NCI-H1417 (cell line): ENCODE results near the gene CEP126.
A peak's percentile ranks its signal among the peaks of the same experiment; 100 is the strongest.
"Not testable (repeated sequence)": the region's sequence is repeated elsewhere in the genome, so short reads cannot be mapped to it uniquely, and the experiment has no call there.

Experiments
- DNase-seq, 3 experiments: peaks; one replicate each; lab custom pipeline; 2025; lab: John Stamatoyannopoulos, UW

The CEP126 gene

GRCh38 chr11:101931692-101932091, 16.9 kb downstream of the CEP126 start:
- peak; percentile 56 to 92 (median 58) for DNase-seq

DNA sequence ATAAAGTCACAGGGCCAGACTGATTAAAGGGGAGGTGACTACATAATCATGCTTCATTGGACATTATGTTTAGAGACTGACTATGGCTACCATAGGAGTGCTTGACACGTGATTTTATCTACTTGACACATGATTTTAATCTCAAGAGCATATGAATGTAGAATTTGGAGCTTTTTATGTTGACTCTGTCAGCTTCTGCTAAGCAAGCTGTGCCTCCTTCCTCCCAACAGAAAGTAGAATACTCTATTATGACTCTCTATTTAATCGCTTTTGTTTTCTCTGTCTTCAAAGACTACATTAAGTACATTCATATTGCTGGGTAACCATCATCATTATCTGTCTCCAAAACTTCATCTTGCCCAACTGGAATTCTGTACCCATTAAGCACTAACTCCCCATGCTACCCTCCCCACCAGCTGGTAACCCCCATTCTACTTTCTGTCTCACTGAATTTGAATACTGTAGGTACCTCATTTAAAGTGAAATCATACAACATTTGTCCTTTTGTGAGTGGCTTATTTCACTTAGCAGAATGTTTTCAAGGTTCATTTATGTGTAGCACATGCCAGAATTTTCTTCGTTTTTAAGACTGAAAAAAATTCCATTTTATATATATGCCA, 26.2 kb downstream of the CEP126 start:
- no peak for DNase-seq

DNA sequence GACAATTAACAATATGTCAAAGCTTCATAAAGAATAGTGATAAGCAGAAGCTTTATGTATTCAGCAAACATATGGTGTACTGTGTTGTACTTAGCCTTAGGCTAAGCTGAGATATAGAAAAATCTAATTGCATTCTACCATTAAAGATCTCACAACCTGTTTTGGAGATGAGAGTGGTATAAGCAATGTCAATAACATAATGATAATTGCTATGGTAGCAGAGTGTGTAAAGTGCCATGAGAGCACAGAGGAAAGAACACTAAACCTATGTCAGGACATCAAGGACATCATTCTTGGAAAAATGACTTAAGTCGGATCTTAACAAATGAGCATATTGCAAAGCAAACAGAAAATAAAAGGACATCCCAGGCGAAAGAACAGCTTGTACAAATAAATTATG, 30.1 kb downstream of the CEP126 start:
- peak; percentile 10 to 78 (median 71) for DNase-seq

DNA sequence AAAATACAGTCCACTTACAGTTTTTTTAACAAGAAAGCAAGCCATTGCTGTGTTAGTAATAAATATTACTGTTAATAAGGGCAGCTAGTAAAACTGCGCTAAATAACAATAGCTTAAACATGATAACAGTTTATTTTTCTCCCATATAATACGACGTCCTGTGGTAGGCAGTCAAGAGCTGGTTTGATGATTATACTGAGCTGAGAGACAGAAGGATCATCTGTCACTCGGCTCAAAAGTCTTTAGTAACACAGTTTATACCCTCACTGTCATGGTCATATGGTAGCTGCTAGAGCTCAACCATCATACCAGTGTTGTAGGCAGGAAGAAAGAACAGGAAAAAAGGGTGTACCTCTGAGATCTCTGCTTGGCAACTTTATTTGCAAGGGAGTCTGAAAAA, 30.6 kb downstream of the CEP126 start:
- DNase-seq = peak in 2 of 3 experiments; percentile 60 to 61

DNA sequence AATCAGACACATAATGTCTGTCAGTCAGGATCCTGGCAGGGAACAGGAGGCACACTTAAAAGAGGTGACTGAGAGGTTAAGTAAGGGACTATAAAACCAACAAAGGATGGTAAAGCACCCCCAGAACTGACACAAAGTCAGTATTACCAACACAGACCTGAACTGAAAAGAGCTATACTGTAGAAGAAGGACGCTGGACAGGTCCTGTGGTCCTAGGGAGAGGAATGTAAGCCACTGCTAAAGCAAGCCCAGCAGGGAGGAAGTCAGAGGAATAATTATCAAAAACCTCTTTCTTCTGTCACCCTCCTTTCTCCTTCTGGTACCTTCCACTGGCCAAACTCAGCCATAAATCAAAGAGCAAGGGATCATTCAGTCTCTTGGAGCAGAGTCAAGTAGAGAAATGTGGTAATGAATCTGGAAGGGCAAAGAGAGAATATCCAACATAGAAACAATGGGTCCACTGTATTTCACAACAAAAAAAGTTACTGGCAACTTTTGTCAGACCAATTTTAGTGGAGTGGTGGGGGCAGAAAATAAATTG, 34.9 kb downstream of the CEP126 start:
- DNase-seq = no peak

DNA sequence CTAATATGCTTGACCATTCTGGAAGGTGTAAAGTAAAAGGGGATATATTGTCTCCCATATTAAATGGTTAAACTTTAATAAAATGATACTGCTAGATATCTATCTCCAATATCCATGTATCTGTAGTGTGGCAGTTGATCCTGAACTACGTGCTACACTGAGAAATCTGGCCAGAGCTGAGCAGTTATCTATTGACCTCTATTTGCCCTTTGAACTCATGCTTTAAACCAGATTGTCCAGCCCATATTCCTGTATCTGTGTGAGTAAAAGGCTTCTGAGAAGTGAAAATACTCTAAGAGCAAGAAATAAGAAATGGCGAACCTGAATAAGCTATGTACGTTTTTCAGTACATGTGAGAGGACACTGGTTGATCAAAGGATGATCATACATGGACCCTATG, 40.5 kb downstream of the CEP126 start:
- no peak for DNase-seq

GRCh38 chr11:101955701-101956100, 40.9 kb downstream of the CEP126 start:
- no peak for DNase-seq

- DNase-seq = no peak
These were observed 45.4 kb downstream of the CEP126 start for GRCh38 chr11:101960231-101960630.

DNA sequence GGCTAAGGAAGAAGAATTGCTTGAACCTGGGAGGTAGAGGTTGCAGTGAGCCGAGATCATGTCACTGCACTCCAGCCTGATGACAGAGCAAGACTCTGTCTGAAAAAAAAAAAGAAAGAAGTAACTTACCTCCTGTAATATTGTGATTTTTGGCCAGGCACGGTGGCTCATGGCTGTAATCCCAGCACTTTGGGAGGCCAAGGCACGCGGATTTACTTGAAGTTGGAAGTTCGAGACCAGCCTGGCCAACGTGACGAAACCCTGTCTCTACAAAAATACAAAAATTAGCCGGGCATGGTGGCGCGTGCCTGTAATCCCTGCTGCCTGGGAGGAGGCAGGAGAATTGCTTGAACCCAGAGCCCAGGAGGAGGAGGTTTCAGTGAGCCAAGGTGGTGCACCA, 49.4 kb downstream of the CEP126 start:
- DNase-seq = not testable (repeated sequence)

DNA sequence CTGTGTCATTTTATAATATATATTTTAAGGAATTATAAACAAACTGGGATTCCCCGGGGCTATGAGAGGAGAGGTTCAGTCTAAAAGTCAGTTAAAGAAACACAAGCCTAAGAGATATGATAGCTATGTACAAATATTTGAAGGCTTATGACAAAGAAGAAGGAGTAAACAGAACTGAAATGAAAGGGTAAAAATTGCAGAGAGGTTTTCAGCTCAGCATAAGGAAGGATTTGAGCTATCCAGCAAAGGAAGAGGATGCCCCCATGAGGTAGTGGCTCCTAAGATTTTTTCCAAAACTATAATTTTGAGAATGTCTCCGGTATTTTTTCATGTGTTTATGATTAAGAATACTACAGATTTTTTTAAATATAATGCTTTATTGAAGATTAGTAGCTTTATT, 59.4 kb downstream of the CEP126 start:
- DNase-seq = peak in 1 of 3 experiments; percentile 50

DNA sequence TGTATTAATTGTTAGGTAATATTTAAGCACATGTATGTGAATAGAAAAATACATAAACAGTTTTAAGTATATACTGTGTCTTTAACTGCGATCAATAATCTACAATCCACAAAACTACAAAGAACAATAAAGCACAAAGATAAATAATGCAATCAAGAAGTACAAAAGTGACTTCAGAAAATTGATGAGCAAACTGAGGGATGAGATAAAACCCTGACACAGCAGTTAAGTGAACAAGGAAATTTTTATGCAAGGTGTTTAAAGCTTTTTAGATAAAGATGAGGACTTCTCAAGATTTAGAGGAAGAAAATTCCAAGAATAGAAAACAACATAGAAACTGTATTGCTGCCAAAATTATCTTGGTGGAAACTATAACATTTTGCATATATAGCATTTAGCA, 60.0 kb downstream of the CEP126 start:
- no peak for DNase-seq

DNA sequence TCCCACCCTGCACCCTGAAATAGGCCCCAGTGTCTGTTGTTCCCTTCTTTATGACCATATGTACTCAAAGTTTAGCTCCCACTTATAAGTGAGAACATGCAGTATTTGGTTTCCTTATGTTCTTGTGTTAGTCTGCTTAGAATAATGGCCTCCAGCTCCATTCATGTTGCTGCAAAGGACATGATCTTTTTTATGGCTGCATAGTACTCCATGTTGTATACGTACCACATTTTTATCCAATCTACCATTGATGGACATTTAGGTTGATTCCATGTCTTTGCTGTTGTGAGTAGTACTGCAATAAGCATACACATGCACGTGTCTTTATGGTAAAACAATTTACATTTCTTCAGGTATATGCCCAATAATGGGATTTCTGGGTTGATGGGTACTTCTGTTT, 60.9 kb downstream of the CEP126 start:
- DNase-seq = no peak

- DNase-seq = no peak
These were observed 72.6 kb downstream of the CEP126 start for GRCh38 chr11:101987370-101987769.

- DNase-seq = no peak
These were observed 78.4 kb downstream of the CEP126 start for GRCh38 chr11:101993172-101993571.

DNA sequence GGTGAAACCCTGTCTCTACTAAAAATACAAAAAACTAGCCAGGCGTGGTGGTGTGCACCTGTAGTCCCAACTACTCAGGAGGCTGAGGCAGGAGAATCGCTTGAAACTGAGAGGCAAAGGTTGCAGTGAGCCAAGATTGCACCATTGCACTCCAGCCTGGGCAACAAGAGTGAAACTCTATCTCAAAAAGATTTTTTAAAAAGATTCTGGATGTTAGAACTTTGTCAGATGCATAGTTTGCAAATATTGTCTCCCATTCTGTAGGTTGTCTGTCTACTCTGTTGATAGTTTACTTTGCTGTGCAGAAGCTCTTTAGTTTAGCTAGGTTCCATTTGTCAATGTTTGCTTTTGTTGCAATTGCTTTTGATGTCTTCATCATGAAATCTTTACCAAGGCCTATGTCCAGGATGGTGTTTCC, 79.3 kb downstream of the CEP126 start:
- not testable (repeated sequence) for DNase-seq

GRCh38 chr11:101996111-101996510, 81.3 kb downstream of the CEP126 start:
- peak in 1 of 3 experiments; percentile 6 for DNase-seq

DNA sequence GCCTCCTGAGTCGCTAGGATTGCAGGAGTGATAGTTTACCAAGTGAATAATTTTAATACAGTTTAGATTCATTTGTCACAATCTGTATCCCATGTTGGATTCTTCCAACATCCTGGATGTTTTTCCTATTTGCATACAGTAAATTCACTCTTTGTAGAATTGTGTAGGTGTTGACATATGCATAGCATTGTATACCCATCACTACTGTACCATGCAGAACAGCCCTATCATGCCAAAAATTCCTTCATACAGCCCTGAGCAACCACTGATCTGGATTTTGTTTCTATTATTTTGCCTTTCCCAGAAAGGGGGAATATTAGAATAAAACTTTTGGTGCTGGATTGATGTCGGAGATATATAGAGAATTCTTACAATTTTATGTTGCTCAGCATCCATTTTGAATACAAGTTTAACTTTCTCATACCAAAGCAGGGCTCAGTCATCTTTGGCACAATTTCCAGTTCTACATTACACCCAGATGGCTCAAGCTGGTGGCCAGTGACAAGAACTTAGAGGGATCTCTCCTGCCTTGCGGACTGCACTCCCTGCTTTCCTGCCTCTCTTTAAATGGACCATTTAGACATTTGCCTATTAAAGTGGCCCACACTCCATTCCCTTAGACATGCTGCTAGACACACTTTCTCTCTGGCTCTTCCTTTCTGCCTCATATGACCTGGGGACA, 87.0 kb downstream of the CEP126 start:
- no peak for DNase-seq

GRCh38 chr11:102004220-102004619, 89.4 kb downstream of the CEP126 start:
- no peak for DNase-seq

- no peak for DNase-seq
These were observed 90.5 kb downstream of the CEP126 start for GRCh38 chr11:102005306-102005705.

DNA sequence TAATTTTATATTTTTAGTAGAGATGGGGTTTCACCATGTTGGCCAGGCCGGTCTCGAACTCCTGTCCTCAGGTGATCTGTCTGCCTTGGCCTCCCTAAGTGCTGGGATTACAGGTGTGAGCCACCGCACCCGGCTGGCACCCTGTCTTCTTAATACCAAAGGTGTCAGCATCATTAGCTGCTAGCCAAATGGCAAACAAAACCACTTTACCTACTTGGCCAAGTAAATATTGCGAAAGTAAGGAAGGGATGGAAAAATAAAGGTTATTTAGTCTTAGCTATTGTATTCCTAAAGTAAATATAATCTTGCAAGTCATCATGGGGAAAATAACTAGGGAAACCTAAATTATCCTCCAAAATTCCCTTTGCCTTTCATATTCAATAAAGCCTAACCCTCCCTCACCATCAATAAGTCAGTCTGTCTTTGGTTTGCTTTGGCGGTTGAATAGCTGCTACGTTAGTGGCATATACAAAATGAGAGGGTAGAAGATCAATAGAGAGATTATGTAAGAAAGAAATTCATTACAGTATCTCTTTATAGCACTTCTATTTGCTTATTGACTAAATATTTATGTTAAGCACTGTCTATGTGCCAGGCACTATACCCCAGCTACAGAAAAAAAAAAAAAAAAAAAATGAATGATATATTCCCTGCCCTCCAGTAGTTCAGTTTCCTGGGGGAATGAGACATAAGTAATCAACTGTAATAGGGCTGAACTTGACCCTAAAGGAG, 92.2 kb downstream of the CEP126 start:
- peak in 1 of 3 experiments; percentile 53 for DNase-seq

GRCh38 chr11:102007567-102008437, 93.0 kb downstream of the CEP126 start:
- peak; percentile 64 to 90 (median 67) for DNase-seq
